HEK293T (cell line): ENCODE data around the gene TPCN2.

Experiments
- BHLHE40 ChIP-seq: fragments of 450-650 bp; IDR thresholded peaks from 2 replicates; pipeline ENCODE4 v1.6.1; 2016; ENCODE audit warnings: mild to moderate bottlenecking, moderate library complexity, borderline replicate concordance
- ELF4 ChIP-seq: fragments of 450-650 bp; IDR thresholded peaks from 2 replicates; pipeline ENCODE4 v1.6.1; 2017; ENCODE audit warnings: antibody characterized with exemption
- FOXM1 ChIP-seq: fragments of 450-650 bp; IDR thresholded peaks from 2 replicates; pipeline ENCODE4 v1.6.1; 2017; ENCODE audit warnings: mild to moderate bottlenecking, borderline replicate concordance
- HDGF ChIP-seq: fragments of 450-650 bp; IDR thresholded peaks from 2 replicates; pipeline ENCODE4 v1.6.1; 2017; ENCODE audit warnings: antibody characterized with exemption, borderline replicate concordance
- SP1 ChIP-seq: fragments of 450-650 bp; IDR thresholded peaks from 2 replicates; pipeline ENCODE4 v1.6.1; 2017
- SUZ12 ChIP-seq: fragments of 450-650 bp; IDR thresholded peaks from 2 replicates; pipeline ENCODE4 v1.6.1; 2016; ENCODE audit warnings: mild to moderate bottlenecking
- TARDBP ChIP-seq: fragments of 450-650 bp; IDR thresholded peaks from 2 replicates; pipeline ENCODE4 v1.6.1; 2016
- ZNF384 ChIP-seq: fragments of 450-650 bp; IDR thresholded peaks from 2 replicates; pipeline ENCODE4 v1.6.1; 2016
- TF ChIP-seq, protein P1 (sequence below): fragments of 450-650 bp; IDR thresholded peaks from 2 replicates; pipeline ENCODE4 v1.6.1; 2016

GRCh38 chr11:69051381-69052342, 2.9 kb downstream of the TPCN2 start:
- TF ChIP-seq ELF4, result no peak
- no peak for TF ChIP-seq BHLHE40
- TF ChIP-seq, protein P1, sequence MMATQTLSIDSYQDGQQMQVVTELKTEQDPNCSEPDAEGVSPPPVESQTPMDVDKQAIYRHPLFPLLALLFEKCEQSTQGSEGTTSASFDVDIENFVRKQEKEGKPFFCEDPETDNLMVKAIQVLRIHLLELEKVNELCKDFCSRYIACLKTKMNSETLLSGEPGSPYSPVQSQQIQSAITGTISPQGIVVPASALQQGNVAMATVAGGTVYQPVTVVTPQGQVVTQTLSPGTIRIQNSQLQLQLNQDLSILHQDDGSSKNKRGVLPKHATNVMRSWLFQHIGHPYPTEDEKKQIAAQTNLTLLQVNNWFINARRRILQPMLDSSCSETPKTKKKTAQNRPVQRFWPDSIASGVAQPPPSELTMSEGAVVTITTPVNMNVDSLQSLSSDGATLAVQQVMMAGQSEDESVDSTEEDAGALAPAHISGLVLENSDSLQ, result no peak
- TF ChIP-seq ZNF384, result no peak
- no peak for TF ChIP-seq SP1
- no peak for TF ChIP-seq FOXM1
- no peak for TF ChIP-seq SUZ12
- no peak for TF ChIP-seq TARDBP
- no peak for TF ChIP-seq HDGF
